Measurements from ENCODE around the gene CDKAL1.
"Not testable (repeated sequence)": the region's sequence is repeated elsewhere in the genome, so short reads cannot be mapped to it uniquely, and the experiment has no call there.

GRCh38 chr6:20732362-20732761 lies 198.1 kb downstream of the CDKAL1 start:
- TF ChIP-seq CTCF, POLR2AphosphoS5 (IDR thresholded peaks at IDR 0.05): not testable (repeated sequence)
